ENCODE measurements around the gene PRG3. TPM values are rescaled to one million over a fixed set of nuclear protein-coding genes. Genes with fewer than 3 reads are reported as not detected.

Gene PRG3
- total RNA-seq, 1 donor from 2014 or later: not detected

DNA sequence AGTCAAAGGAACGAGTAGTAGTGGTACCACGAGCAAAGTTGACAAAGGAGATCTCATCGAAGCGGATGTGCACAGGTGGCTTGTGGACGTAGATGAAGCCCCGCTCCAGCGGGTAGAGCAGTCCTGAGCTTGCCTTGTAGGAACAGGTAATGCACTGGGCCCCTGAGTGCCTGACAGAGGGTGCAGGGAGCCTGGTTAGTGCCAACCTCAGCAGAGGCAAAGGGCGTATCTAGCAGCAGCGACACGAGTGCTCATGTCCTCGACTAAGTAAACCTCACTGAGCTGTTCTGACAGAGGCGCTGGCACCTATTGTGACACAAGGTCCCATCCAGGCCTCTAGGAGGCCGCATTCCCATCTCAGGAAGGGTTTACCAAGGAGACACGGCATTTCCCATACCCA, 49.2 kb downstream of the PRG3 start:
- ATAC-seq (ENCODE audit: poor library complexity): no peak
- intact Hi-C loops (cut with DNase I): no loop called here
- peak; percentile 35 for DNase-seq

GRCh38 chr11:57330029-57330428, 50.9 kb downstream of the PRG3 start:
- no peak for DNase-seq
- intact Hi-C loops (cut with DNase I): no loop called here
- ATAC-seq (ENCODE audit: poor library complexity): no peak

GRCh38 chr11:57327721-57328120, 53.2 kb downstream of the PRG3 start:
- intact Hi-C loops (cut with DNase I): no loop called here
- ATAC-seq (ENCODE audit: poor library complexity) (no peak), DNase-seq (no peak)

Other genes with a start within 250 kb of the PRG3 start
- gene LRRC55, start 199.2 kb downstream of the PRG3 start, total RNA-seq: 0.13 TPM
- gene APLNR, start 143.9 kb downstream of the PRG3 start, total RNA-seq: 15.4 TPM
- 39.7 TPM for gene TNKS1BP1, start 56.2 kb downstream of the PRG3 start, total RNA-seq
- gene SSRP1, start 45.3 kb downstream of the PRG3 start, total RNA-seq: 36.3 TPM
- gene P2RX3, start 42.8 kb downstream of the PRG3 start, total RNA-seq: 1.3 TPM
- not detected for gene PRG2, start 9.5 kb upstream of the PRG3 start, total RNA-seq
- 20.0 TPM for gene SLC43A3, start 46.0 kb upstream of the PRG3 start, total RNA-seq
- 1.9 TPM for gene RTN4RL2, start 79.4 kb upstream of the PRG3 start, total RNA-seq
- gene SLC43A1, start 134.6 kb upstream of the PRG3 start, total RNA-seq: 5.4 TPM
- 64.8 TPM for gene TIMM10, start 149.6 kb upstream of the PRG3 start, total RNA-seq
- not detected for gene SMTNL1, start 156.4 kb upstream of the PRG3 start, total RNA-seq
- gene UBE2L6, start 186.5 kb upstream of the PRG3 start, total RNA-seq: 15.1 TPM
- gene SERPING1, start 216.5 kb upstream of the PRG3 start, total RNA-seq: 118 TPM